ENCODE results near the gene ABCB10.

ABCB10 gene

DNA sequence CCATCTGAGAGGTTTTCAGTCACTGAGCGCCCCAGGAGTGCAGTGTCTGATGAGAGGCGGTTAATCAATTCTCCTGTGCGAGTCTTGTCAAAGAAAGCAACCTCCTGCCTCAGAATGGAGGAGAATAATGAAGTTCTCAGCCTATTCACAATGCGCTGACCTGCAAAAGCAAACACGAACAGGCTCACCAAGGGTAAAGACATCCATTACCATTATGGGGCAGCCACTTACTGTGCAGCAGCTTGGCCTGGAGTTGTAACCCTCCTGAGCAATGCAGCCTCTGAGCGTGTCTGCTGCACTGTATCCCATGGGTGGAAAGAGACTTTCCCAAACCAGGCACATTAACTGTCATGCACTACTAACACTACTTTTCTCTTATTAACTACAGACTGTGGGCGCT, 11.0 kb downstream of the ABCB10 start:
- TF ChIP-seq EZH2phosphoT487 (conservative IDR thresholded peaks at IDR 0.05; ENCODE audit: low read length): no peak
- TF ChIP-seq, protein P1, sequence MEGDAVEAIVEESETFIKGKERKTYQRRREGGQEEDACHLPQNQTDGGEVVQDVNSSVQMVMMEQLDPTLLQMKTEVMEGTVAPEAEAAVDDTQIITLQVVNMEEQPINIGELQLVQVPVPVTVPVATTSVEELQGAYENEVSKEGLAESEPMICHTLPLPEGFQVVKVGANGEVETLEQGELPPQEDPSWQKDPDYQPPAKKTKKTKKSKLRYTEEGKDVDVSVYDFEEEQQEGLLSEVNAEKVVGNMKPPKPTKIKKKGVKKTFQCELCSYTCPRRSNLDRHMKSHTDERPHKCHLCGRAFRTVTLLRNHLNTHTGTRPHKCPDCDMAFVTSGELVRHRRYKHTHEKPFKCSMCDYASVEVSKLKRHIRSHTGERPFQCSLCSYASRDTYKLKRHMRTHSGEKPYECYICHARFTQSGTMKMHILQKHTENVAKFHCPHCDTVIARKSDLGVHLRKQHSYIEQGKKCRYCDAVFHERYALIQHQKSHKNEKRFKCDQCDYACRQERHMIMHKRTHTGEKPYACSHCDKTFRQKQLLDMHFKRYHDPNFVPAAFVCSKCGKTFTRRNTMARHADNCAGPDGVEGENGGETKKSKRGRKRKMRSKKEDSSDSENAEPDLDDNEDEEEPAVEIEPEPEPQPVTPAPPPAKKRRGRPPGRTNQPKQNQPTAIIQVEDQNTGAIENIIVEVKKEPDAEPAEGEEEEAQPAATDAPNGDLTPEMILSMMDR (IDR thresholded peaks at IDR 0.05; ENCODE audit: insufficient read depth, low read length, poor library complexity, severe bottlenecking): no peak
- H4K20me1 ChIP-seq (ENCODE audit: low read depth, low read length): no peaks in the 10 kb centered on the region
- no peak overlapping the region for H3K9ac ChIP-seq (ENCODE audit: low read length)
- no peak overlapping the region for H3K27ac ChIP-seq (ENCODE audit: low read depth, low read length)
- H3K9me2 ChIP-seq (replicated peaks; ENCODE audit: insufficient read depth, low read length): no peaks in the 10 kb centered on the region
- H3K36me3 ChIP-seq (ENCODE audit: low read length): no peaks in the 10 kb centered on the region; the same call in 1 of the 2 replicates
- no peak overlapping the region for H2AFZ ChIP-seq (ENCODE audit: low read depth, low read length, severe bottlenecking)
- H3K27me3 ChIP-seq (ENCODE audit: low read length): no peaks in the 10 kb centered on the region
- H3K4me3 ChIP-seq (ENCODE audit: insufficient read depth, low read length, poor library complexity, severe bottlenecking): no peak overlapping the region
- H3F3A ChIP-seq (ENCODE audit: insufficient read depth): 0 out of 2 replicates have a peak, but pooled peaks cover 3% of the 10 kb centered on the region
- peaks cover 33% of the 10 kb centered on the region for H3K79me2 ChIP-seq (ENCODE audit: insufficient read depth, low read length)
- no peaks in the 10 kb centered on the region for H3K9me3 ChIP-seq (ENCODE audit: insufficient read depth, low read length)
- H3K4me2 ChIP-seq (ENCODE audit: low read depth, low read length, poor library complexity, severe bottlenecking): no peak overlapping the region

DNA sequence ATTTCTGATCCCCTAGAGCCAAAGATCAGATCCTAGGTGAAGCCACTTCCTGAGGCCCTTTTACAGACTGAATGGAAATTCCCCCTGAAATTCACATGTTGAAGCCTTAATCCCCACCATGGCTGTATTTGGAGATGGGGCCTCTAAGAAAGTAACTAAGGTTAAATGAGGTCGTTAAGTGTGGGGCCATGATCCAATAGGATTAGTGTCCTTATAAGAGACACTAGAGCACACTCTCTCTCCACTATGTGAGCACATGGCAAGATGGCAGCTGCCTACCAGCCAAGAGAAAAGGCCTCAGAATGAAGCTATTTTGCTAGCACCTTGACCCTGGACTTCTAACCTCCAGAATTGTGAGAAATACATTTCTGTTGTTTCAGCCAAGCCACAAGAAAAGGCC, 13.9 kb downstream of the ABCB10 start:
- TF ChIP-seq, protein P1 (IDR thresholded peaks at IDR 0.05; ENCODE audit: insufficient read depth, low read length, poor library complexity, severe bottlenecking): no peak
- no peak for TF ChIP-seq EZH2phosphoT487 (conservative IDR thresholded peaks at IDR 0.05; ENCODE audit: low read length)
- Histone ChIP-seq H3K9me2 (replicated peaks; ENCODE audit: insufficient read depth, low read length) (no peaks in the 10 kb centered on the region), H4K20me1 (ENCODE audit: low read depth, low read length) (no peaks in the 10 kb centered on the region), H3K9ac (ENCODE audit: low read length) (no peak overlapping the region), H3K79me2 (ENCODE audit: insufficient read depth, low read length) (0 out of 2 replicates have a peak, but pooled peaks cover 6% of the 10 kb centered on the region), H3K9me3 (ENCODE audit: insufficient read depth, low read length) (no peaks in the 10 kb centered on the region), H3K4me2 (ENCODE audit: low read depth, low read length, poor library complexity, severe bottlenecking) (no peak overlapping the region), H3K27me3 (ENCODE audit: low read length) (no peaks in the 10 kb centered on the region), H3K27ac (ENCODE audit: low read depth, low read length) (no peak overlapping the region), H2AFZ (ENCODE audit: low read depth, low read length, severe bottlenecking) (no peak overlapping the region), H3F3A (ENCODE audit: insufficient read depth) (no peaks in the 10 kb centered on the region), H3K36me3 (ENCODE audit: low read length) (peaks cover 5% of the 10 kb centered on the region; the same call in 1 of the 2 replicates), H3K4me3 (ENCODE audit: insufficient read depth, low read length, poor library complexity, severe bottlenecking) (no peak overlapping the region)

DNA sequence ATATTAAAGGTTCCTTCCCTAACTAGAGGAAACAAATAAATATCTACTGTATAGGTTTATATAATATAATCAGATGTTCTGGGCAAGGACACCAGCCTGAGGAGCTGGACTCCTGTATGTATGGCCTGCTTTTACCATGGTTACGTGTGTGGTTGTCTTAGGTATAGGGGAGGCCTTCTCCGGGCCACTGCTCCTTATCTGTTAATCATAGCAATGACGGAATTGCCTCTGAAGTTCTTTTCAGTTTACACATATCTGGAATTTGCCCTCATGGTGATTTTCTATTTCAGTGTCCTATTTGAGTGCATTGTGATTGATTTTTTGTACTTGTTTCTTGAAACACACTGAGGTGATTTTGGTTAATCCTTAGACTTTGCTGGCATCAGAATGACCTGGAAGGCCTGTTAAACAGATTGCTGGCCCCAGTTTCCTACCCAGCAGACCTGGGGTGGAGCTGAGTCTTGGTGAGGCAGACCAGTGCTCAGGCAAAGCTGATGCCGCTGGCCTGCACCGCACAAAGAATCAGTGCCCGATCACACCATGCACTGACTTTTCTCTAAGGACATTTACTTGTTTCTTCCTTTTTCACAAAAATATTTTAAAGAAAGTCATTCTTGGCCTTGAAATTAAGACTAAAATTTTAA, 18.5 kb downstream of the ABCB10 start:
- no peak overlapping the region for H3K9ac ChIP-seq (ENCODE audit: low read length)
- no peaks in the 10 kb centered on the region for H3K79me2 ChIP-seq (ENCODE audit: insufficient read depth, low read length)
- peaks cover 5% of the 10 kb centered on the region; the same call in 1 of the 2 replicates for H3K36me3 ChIP-seq (ENCODE audit: low read length)

More for the DNA sequence above, 18.5 kb downstream of the ABCB10 start:
- H4K20me1 ChIP-seq (ENCODE audit: low read depth, low read length): no peaks in the 10 kb centered on the region
- H3K27ac ChIP-seq (ENCODE audit: low read depth, low read length): no peak overlapping the region
- no peaks in the 10 kb centered on the region for H3K27me3 ChIP-seq (ENCODE audit: low read length)
- no peaks in the 10 kb centered on the region for H3K9me3 ChIP-seq (ENCODE audit: insufficient read depth, low read length)
- no peak for TF ChIP-seq EZH2phosphoT487 (conservative IDR thresholded peaks at IDR 0.05; ENCODE audit: low read length)
- TF ChIP-seq, protein P1 (IDR thresholded peaks at IDR 0.05; ENCODE audit: insufficient read depth, low read length, poor library complexity, severe bottlenecking): no peak
- H3F3A ChIP-seq (ENCODE audit: insufficient read depth): no peaks in the 10 kb centered on the region
- no peaks in the 10 kb centered on the region for H3K9me2 ChIP-seq (replicated peaks; ENCODE audit: insufficient read depth, low read length)
- no peak overlapping the region for H3K4me3 ChIP-seq (ENCODE audit: insufficient read depth, low read length, poor library complexity, severe bottlenecking)
- no peak overlapping the region for H3K4me2 ChIP-seq (ENCODE audit: low read depth, low read length, poor library complexity, severe bottlenecking)
- H2AFZ ChIP-seq (ENCODE audit: low read depth, low read length, severe bottlenecking): no peak overlapping the region

Data from SU-DHL-6 (cell line).